HepG2 (cell line): ENCODE data around the gene BCAS1. TPM values are rescaled to one million over a fixed set of nuclear protein-coding genes. Genes with fewer than 3 reads are reported as not detected.

Source experiments
- ARNT2 ChIP-seq: sonication (generic); formaldehyde crosslinking; IDR thresholded peaks from 2 replicates; pipeline ENCODE4 v1.8.0; 2022; ENCODE audit warnings: mild to moderate bottlenecking, low read depth, missing genetic modification reagents, moderate library complexity
- BCL6 ChIP-seq: IDR thresholded peaks from 2 replicates; pipeline ENCODE4 v1.6.1; 2016; ENCODE audit warnings: missing genetic modification reagents, missing compliant biosample characterization
- KDM5B ChIP-seq: sonication (generic); formaldehyde crosslinking; IDR thresholded peaks from 2 replicates; pipeline ENCODE4 v1.4.0; 2020; ENCODE audit warnings: missing genetic modification reagents, mild to moderate bottlenecking, borderline replicate concordance
- MTF2 ChIP-seq: sonication (generic); formaldehyde crosslinking; IDR thresholded peaks from 2 replicates; pipeline ENCODE4 v1.5.0; 2020; ENCODE audit warnings: missing genetic modification reagents, borderline replicate concordance
- PHF5A ChIP-seq: IDR thresholded peaks from one replicate; pipeline ENCODE4 v1.6.1; 2018; ENCODE audit warnings: low read depth, missing genetic modification reagents; ENCODE audit not compliant: unreplicated experiment
- SP140L ChIP-seq: sonication (generic); formaldehyde crosslinking; IDR thresholded peaks from 2 replicates; pipeline ENCODE4 v1.4.0; 2020; ENCODE audit warnings: missing genetic modification reagents, borderline replicate concordance
- SPEN ChIP-seq: sonication (generic); formaldehyde crosslinking; IDR thresholded peaks from 2 replicates; pipeline ENCODE4 v1.5.1; 2020; ENCODE audit warnings: low read depth, mild to moderate bottlenecking, missing genetic modification reagents
- TERF1 ChIP-seq: sonication (generic); formaldehyde crosslinking; IDR thresholded peaks from 2 replicates; pipeline ENCODE4 v1.8.0; 2022; ENCODE audit warnings: mild to moderate bottlenecking, missing genetic modification reagents, moderate library complexity
- ZNF225 ChIP-seq: sonication (generic); formaldehyde crosslinking; IDR thresholded peaks from 2 replicates; pipeline ENCODE4 v1.4.0; 2020; ENCODE audit warnings: mild to moderate bottlenecking, missing genetic modification reagents
- ZNF331 ChIP-seq: sonication (generic); formaldehyde crosslinking; IDR thresholded peaks from 2 replicates; pipeline ENCODE4 v1.4.0; 2020; ENCODE audit warnings: missing genetic modification reagents
- ZNF737 ChIP-seq: sonication (generic); formaldehyde crosslinking; IDR thresholded peaks from 2 replicates; pipeline ENCODE4 v1.5.0; 2020; ENCODE audit warnings: missing genetic modification reagents, mild to moderate bottlenecking, borderline replicate concordance
- ZNF75D ChIP-seq: sonication (generic); formaldehyde crosslinking; IDR thresholded peaks from 2 replicates; pipeline ENCODE4 v1.8.1; 2023; ENCODE audit warnings: missing genetic modification reagents, mild to moderate bottlenecking, borderline replicate concordance
- polyA plus RNA-seq, 8 experiments: library from polyadenylated mRNA; depleted of rRNA in 3 of 8; stranded (reverse) in 7 of 8; unstranded in 1 of 8; fragments of >200 nt; fragmentation: Illumina TruSeq in 4 of 8; extraction: Trizol in 4 of 8; gene quantifications; 2 replicates each; pipeline versions ENCODE4 v1.2.1 to v1.2.3, GENCODE V29; 2011 to 2016; ENCODE audit warnings: low read depth in 4 of 8, missing spikeins in 1 of 8, mixed read lengths in 1 of 8; ENCODE audit not compliant: insufficient read depth in 1 of 8
- total RNA-seq, 5 experiments: library from RNA; depleted of rRNA; stranded (reverse); fragments of >200 nt; fragmentation: Illumina TruSeq; extraction: Trizol; gene quantifications; 2 replicates each; pipeline ENCODE4 v1.2.3, GENCODE V29; 2016; ENCODE audit warnings: low read depth in 1 of 5

Gene BCAS1
- total and polyA plus RNA-seq, 2 of the 13 experiments (the other 11 are each of a cell fraction or from before 2014, with no cell fraction given), result 0.55 to 0.91 TPM

GRCh38 chr20:53948383-53949318 is 121.7 kb downstream of the BCAS1 start (continued):
- TF ChIP-seq ZNF737 (CRISPR knock-in tag) (no peak), ARNT2 (CRISPR knock-in tag) (no peak), TERF1 (CRISPR knock-in tag) (no peak), SP140L (CRISPR knock-in tag) (no peak), BCL6 (no peak), KDM5B (CRISPR knock-in tag) (0 out of 2 replicates have a peak, but pooled peaks have one; percentile 11), ZNF225 (CRISPR knock-in tag) (no peak), MTF2 (CRISPR knock-in tag) (no peak), SPEN (no peak), ZNF75D (no peak), PHF5A (CRISPR knock-in tag) (no peak), ZNF331 (CRISPR knock-in tag) (no peak)
